Choroid plexus epithelial cell (primary cell): ENCODE results near the gene DRD2.

ENCODE experiments used
- DNase-seq: peaks from one replicate; pipeline ENCODE4 v3.0.0-alpha.2; 2010; ENCODE audit warnings: low read depth
- H3K4me3 ChIP-seq: 2 replicates; pipeline ENCODE4 v1.5.1; 2011; ENCODE audit warnings: low read depth, mild to moderate bottlenecking, control low read depth, low read length, moderate library complexity
- CTCF ChIP-seq: conservative IDR thresholded peaks from 2 replicates; pipeline ENCODE4 v1.5.1; 2011; ENCODE audit warnings: low read depth, mild to moderate bottlenecking, control low read depth, inconsistent platforms, low read length, moderate library complexity

The DRD2 gene

GRCh38 chr11:113412675-113413074, 62.5 kb downstream of the DRD2 start:
- no peak overlapping the region for H3K4me3 ChIP-seq
- no peak for DNase-seq
- no peak for TF ChIP-seq CTCF

- DNase-seq, result no peak
- H3K4me3 ChIP-seq, result no peak overlapping the region
- TF ChIP-seq CTCF, result no peak
These were observed 63.7 kb downstream of the DRD2 start for GRCh38 chr11:113411536-113411935.

- H3K4me3 ChIP-seq, result no peak overlapping the region
- no peak for TF ChIP-seq CTCF
- no peak for DNase-seq
These were observed 64.6 kb downstream of the DRD2 start for GRCh38 chr11:113410414-113411135.

- DNase-seq, result no peak
- H3K4me3 ChIP-seq, result no peak overlapping the region
- no peak for TF ChIP-seq CTCF
These were observed 65.7 kb downstream of the DRD2 start for GRCh38 chr11:113409526-113409925.

- no peak for TF ChIP-seq CTCF
- DNase-seq, result no peak
- no peak overlapping the region for H3K4me3 ChIP-seq
These were observed 66.3 kb downstream of the DRD2 start for GRCh38 chr11:113408887-113409286.

- TF ChIP-seq CTCF, result no peak
- no peak for DNase-seq
- no peak overlapping the region for H3K4me3 ChIP-seq
These were observed 67.0 kb downstream of the DRD2 start for GRCh38 chr11:113408206-113408605.

GRCh38 chr11:113407163-113407562, 68.0 kb downstream of the DRD2 start:
- no peak for TF ChIP-seq CTCF
- no peak overlapping the region for H3K4me3 ChIP-seq
- no peak for DNase-seq
